Measurements from ENCODE around the gene DPH2. TPM values are rescaled to one million over a fixed set of nuclear protein-coding genes. Genes with fewer than 3 reads are reported as not detected.

Gene DPH2
- total RNA-seq, 1 donor from 2014 or later, result 9.5 TPM

DNA sequence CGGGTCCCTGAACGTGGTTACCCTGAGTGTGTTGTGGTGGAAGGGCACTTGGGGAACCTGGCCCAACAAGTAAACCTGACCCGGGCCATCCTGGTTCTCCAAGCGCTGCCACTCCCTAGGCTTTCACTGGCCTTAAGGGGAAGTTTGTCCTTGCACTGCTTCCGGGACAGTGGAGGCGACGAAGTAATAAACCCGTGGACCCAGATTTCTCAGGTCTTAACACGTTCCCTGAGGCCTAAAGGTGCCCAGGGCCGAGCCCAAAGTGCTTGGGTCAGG lies 21.3 kb downstream of the DPH2 start:
- Histone ChIP-seq H3K27ac (no peak overlapping the region), H3K79me2 (ENCODE audit: low read depth) (no peaks in the 10 kb centered on the region), H3K4me3 (peak overlapping the region; percentile 58), H3K36me3 (no peaks in the 10 kb centered on the region), H3K9ac (no peak overlapping the region), H3K4me1 (peaks cover 4% of the 10 kb centered on the region), H3K4me2 (peak overlapping the region; percentile 80), H3K27me3 (no peaks in the 10 kb centered on the region), H3F3A (ENCODE audit: low read depth) (peaks cover 24% of the 10 kb centered on the region), H2AFZ (replicated peaks) (peak overlapping the region; percentile 60), H3K9me3 (ENCODE audit: low read depth) (no peaks in the 10 kb centered on the region), H4K20me1 (ENCODE audit: low read depth) (peaks cover 16% of the 10 kb centered on the region)
- peaks cover 12% of the 10 kb centered on the region for H3K4me1 Mint-ChIP-seq
- no peak overlapping the region for H3K27ac Mint-ChIP-seq
- TF ChIP-seq EZH2 (IDR thresholded peaks at IDR 0.05), result no peak
- TF ChIP-seq EZH2phosphoT487 (IDR thresholded peaks at IDR 0.05), result no peak
- TF ChIP-seq, protein P1, sequence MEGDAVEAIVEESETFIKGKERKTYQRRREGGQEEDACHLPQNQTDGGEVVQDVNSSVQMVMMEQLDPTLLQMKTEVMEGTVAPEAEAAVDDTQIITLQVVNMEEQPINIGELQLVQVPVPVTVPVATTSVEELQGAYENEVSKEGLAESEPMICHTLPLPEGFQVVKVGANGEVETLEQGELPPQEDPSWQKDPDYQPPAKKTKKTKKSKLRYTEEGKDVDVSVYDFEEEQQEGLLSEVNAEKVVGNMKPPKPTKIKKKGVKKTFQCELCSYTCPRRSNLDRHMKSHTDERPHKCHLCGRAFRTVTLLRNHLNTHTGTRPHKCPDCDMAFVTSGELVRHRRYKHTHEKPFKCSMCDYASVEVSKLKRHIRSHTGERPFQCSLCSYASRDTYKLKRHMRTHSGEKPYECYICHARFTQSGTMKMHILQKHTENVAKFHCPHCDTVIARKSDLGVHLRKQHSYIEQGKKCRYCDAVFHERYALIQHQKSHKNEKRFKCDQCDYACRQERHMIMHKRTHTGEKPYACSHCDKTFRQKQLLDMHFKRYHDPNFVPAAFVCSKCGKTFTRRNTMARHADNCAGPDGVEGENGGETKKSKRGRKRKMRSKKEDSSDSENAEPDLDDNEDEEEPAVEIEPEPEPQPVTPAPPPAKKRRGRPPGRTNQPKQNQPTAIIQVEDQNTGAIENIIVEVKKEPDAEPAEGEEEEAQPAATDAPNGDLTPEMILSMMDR (IDR thresholded peaks at IDR 0.05), result no peak
- peaks cover 4% of the 10 kb centered on the region for H3K27me3 Mint-ChIP-seq (ENCODE audit: insufficient read depth, low read depth)
- DNase-seq (ENCODE audit: low spot score), result no peak
- H3K9me3 Mint-ChIP-seq, result no peaks in the 10 kb centered on the region
- peaks cover 3% of the 10 kb centered on the region for H3K36me3 Mint-ChIP-seq
- peak overlapping the region; percentile 90 for H3K4me3 Mint-ChIP-seq

DNA sequence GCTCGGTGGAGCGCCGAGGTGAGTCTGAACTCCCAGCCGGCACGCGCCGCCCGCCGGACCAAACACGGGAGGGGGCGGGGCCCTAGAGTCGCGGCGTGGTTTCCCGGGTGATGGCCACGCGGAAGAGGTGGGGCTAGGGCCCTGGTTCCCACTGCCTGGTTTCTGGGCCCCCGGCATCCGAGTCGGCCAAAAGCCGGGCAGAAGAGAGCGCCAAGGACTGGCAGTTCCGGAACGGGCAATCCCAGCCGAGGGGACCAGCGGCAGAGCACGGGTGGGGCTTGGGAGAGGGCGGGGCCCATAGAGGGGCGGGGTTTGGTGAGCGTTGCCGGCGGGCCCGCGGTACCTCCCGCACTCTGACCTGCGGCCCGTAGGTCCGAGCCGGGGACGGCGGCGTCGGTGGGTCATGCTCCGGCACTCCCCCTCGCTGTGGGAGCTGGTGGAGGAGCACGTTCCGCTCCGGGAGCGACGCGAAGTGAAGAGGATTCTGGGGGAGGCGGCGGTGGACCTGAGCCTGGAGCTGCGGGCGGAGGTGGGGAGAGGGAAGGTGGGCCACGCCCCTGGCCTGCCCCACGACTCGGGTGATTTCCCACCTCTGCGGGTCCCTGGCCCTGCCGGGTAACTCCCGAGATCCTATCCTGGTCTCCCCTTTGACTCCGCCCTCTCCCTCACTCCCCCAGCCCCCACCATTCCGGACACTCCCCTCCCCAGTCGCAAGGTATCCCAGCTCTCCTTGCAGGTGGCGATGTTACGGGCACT lies 21.8 kb downstream of the DPH2 start, which contains the start of gene CCDC24:
TSS of gene CCDC24 (plus strand) at position 124 of the 756 bp plus-strand sequence. CDS start at position 404, 280 bp downstream.
- Histone ChIP-seq H3K27me3 (no peaks in the 10 kb centered on the region), H3K4me2 (peak within 1 kb of the TSS; percentile 80), H4K20me1 (ENCODE audit: low read depth) (peaks cover 21% of the 10 kb centered on the region), H3F3A (ENCODE audit: low read depth) (peaks cover 29% of the 10 kb centered on the region), H3K9me3 (ENCODE audit: low read depth) (no peaks in the 10 kb centered on the region), H3K4me3 (peak within 1 kb of the TSS; percentile 58), H3K9ac (no peak within 1 kb of the TSS), H3K79me2 (ENCODE audit: low read depth) (no peaks in the 10 kb centered on the region), H3K36me3 (no peaks in the 10 kb centered on the region), H3K27ac (no peak within 1 kb of the TSS), H3K4me1 (peaks cover 9% of the 10 kb centered on the region), H2AFZ (replicated peaks) (peak within 1 kb of the TSS; percentile 60)
- peaks cover 17% of the 10 kb centered on the region for H3K4me1 Mint-ChIP-seq
- peak within 1 kb of the TSS; percentile 90 for H3K4me3 Mint-ChIP-seq
- H3K9me3 Mint-ChIP-seq, result no peaks in the 10 kb centered on the region
- H3K27me3 Mint-ChIP-seq (ENCODE audit: insufficient read depth, low read depth), result peaks cover 4% of the 10 kb centered on the region
- no peak within 1 kb of the TSS for H3K27ac Mint-ChIP-seq
- H3K36me3 Mint-ChIP-seq, result no peaks in the 10 kb centered on the region
- DNase-seq (ENCODE audit: low spot score), result peak; percentile 86
- TF ChIP-seq, protein P1 (IDR thresholded peaks at IDR 0.05), result no peak
- TF ChIP-seq EZH2phosphoT487 (IDR thresholded peaks at IDR 0.05) (no peak), EZH2 (IDR thresholded peaks at IDR 0.05) (no peak)

DNA sequence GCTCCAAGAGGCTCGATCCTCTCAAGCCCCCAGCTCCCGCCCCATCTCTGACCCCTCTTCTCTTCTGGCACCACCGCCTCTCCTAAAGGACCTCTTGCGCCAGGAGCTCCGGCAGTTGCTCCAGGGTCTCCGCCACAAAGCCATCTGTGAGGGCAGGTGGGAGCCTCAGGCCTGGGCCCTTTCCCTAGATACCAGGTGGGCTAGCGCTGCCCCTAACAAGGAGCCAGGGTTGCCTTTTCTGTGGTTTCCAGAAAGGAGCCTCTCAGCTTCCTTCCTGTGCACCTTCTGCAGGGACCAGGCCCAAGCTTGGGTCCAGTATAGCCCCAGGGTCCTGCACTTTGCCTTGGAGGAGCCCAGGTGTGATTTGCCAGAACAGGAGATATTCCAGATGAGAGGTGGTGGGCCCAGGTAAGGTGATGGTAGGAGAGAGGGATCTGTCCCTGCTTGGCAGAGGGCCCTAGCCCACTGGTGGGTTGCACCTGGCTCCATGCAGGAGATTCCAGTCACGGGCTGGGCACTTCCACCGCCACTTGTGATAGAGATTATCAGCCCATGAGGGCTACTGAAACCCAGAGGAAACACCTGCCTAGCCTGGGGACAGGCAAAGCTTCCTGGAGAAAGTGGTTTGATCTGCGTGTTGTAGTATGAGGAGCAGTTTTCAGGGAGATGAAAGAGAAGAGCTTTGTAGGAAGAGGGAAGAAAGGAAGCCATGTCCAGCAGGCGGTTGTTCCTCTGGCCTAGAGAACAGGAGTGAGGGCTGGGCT lies 22.6 kb downstream of the DPH2 start:
- Mint-ChIP-seq H3K27ac (no peak overlapping the region), H3K9me3 (no peaks in the 10 kb centered on the region), H3K4me3 (peak overlapping the region; percentile 90), H3K4me1 (peaks cover 24% of the 10 kb centered on the region), H3K27me3 (ENCODE audit: insufficient read depth, low read depth) (peaks cover 4% of the 10 kb centered on the region), H3K36me3 (no peaks in the 10 kb centered on the region)
- Histone ChIP-seq H3K27ac (no peak overlapping the region), H3K4me1 (peaks cover 10% of the 10 kb centered on the region), H3K36me3 (no peaks in the 10 kb centered on the region), H3K4me2 (peak overlapping the region; percentile 80), H4K20me1 (ENCODE audit: low read depth) (peaks cover 27% of the 10 kb centered on the region), H3K4me3 (peak overlapping the region; percentile 58), H3K27me3 (no peaks in the 10 kb centered on the region), H2AFZ (replicated peaks) (peak overlapping the region; percentile 60), H3K79me2 (ENCODE audit: low read depth) (no peaks in the 10 kb centered on the region), H3K9me3 (ENCODE audit: low read depth) (no peaks in the 10 kb centered on the region), H3F3A (ENCODE audit: low read depth) (peaks cover 32% of the 10 kb centered on the region), H3K9ac (no peak overlapping the region)
- no peak for DNase-seq (ENCODE audit: low spot score)
- TF ChIP-seq EZH2phosphoT487 (IDR thresholded peaks at IDR 0.05), result no peak
- TF ChIP-seq EZH2 (IDR thresholded peaks at IDR 0.05), result no peak
- TF ChIP-seq, protein P1 (IDR thresholded peaks at IDR 0.05), result no peak

Data from neural progenitor cell (in vitro differentiated cells).